ENCODE results near the gene N4BP2. TPM values are rescaled to one million over a fixed set of nuclear protein-coding genes. Genes with fewer than 3 reads are reported as not detected.

Gene N4BP2
- total and polyA plus RNA-seq, 2 of the 8 experiments (the other 6 are each of a cell fraction or from before 2014, with no cell fraction given): 4.4 to 44.7 TPM

DNA sequence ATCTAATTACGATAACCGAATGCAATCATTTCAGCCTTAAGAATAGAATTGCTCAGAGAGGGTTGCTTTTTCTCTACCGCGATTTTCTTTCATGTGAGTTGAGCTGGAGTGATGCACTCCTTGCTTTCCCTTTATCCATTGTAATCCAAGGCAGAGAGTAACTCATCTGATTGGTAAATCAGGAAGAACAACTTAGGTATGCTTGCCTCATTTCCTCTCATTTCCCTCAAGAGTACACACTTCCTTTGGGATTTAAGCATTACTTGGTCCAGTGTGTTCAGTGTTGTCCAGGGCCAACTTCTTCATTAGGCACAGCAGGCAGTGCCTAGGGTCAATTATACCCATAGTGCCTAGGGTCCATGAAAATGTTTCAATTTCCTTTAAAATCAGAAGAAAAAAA lies 15.7 kb upstream of the N4BP2 start:
- no peak overlapping the region for H3K4me3 ChIP-seq (ENCODE audit: extremely low read depth in 1 of 4, insufficient read depth in 2 of 4, low read depth in 3 of 4, low read length in 4 of 4)
- POLR2A ChIA-PET (ENCODE audit: partially characterized antibody): interaction anchor here (5.2 kb wide), 1 partner anchor 15 kb away, joined by 29 read pairs; the partner anchor contains the start of gene N4BP2
- H4K5ac ChIP-seq (ENCODE audit: insufficient read length, low read depth, low read length): no peak overlapping the region
- H3K27ac ChIP-seq (ENCODE audit: low read depth, low read length): no peak overlapping the region
- no peak overlapping the region for H2BK5ac ChIP-seq (ENCODE audit: low read depth, low read length)
- no peak overlapping the region for H3K4ac ChIP-seq (replicated peaks; ENCODE audit: insufficient read length, low read depth, low read length)
- no peak overlapping the region for H3K9ac ChIP-seq (replicated peaks in 1 of 4; ENCODE audit: extremely low read depth in 1 of 4, low read depth in 3 of 4, low read length in 3 of 4)
- no peak overlapping the region for H3K4me2 ChIP-seq (ENCODE audit: insufficient read depth in 1 of 2, low read depth in 2 of 2, low read length in 2 of 2)
- CTCF ChIA-PET (ENCODE audit: partially characterized antibody): no interaction called here
- no peaks in the 10 kb centered on the region for H4K20me1 ChIP-seq (replicated peaks in 1 of 2; ENCODE audit: control insufficient read depth in 1 of 2, insufficient read depth in 2 of 2, low read length in 2 of 2)
- H2BK15ac ChIP-seq (ENCODE audit: low read length): no peak overlapping the region
- no peaks in the 10 kb centered on the region for H3K27me3 ChIP-seq (replicated peaks in 1 of 4; ENCODE audit: control insufficient read depth in 3 of 4, extremely low read depth in 1 of 4, insufficient read depth in 3 of 4, low read length in 3 of 4)
- H2BK12ac ChIP-seq (ENCODE audit: low read depth, low read length): no peak overlapping the region
- H3K79me1 ChIP-seq (ENCODE audit: low read depth, low read length): no peaks in the 10 kb centered on the region
- no peaks in the 10 kb centered on the region for H3K36me3 ChIP-seq (ENCODE audit: control insufficient read depth in 2 of 4, insufficient read depth in 4 of 4, low read length in 3 of 4)
- no peak overlapping the region for H2AK5ac ChIP-seq (ENCODE audit: low read depth, low read length)
- no peaks in the 10 kb centered on the region for H3K79me2 ChIP-seq (ENCODE audit: control insufficient read depth in 1 of 2, insufficient read depth in 2 of 2, low read length in 2 of 2)
- H3K4me1 ChIP-seq (replicated peaks in 1 of 4; ENCODE audit: control insufficient read depth in 3 of 4, insufficient read depth in 4 of 4, low read length in 3 of 4): no peaks in the 10 kb centered on the region
- H2BK120ac ChIP-seq (replicated peaks; ENCODE audit: low read depth, low read length): no peak overlapping the region
- H2AFZ ChIP-seq (ENCODE audit: low read length): peak overlapping the region; percentile 57; the same call in 1 of the 2 replicates
- no peak overlapping the region for H3K18ac ChIP-seq (ENCODE audit: extremely low read depth, low read length)
- H2BK20ac ChIP-seq (ENCODE audit: low read length): no peak overlapping the region
- TF ChIP-seq POU5F1 (IDR thresholded peaks at IDR 0.05; ENCODE audit: low read depth, low read length): no peak
- DNase-seq (ENCODE audit: low read depth in 1 of 2, low spot score in 2 of 2): no peak
- H3K23me2 ChIP-seq (ENCODE audit: low read depth, low read length): no peaks in the 10 kb centered on the region
- FAIRE-seq: no peak
- no peak overlapping the region for H3K56ac ChIP-seq (replicated peaks; ENCODE audit: insufficient read length, low read depth, low read length)
- H3K23ac ChIP-seq (ENCODE audit: insufficient read length): no peak overlapping the region
- no peak overlapping the region for H4K8ac ChIP-seq (ENCODE audit: extremely low read depth, insufficient read depth, low read length)
- H4K91ac ChIP-seq (replicated peaks; ENCODE audit: insufficient read length, low read length): no peak overlapping the region
- H3K9me3 ChIP-seq (ENCODE audit: insufficient read depth in 2 of 2, low read depth in 1 of 2, low read length in 1 of 2): no peaks in the 10 kb centered on the region
- H3K14ac ChIP-seq (ENCODE audit: insufficient read length): no peak overlapping the region
- 87% methylated on average over 4 of the region's 4 CpGs; no CpG with 5 or more reads in 1 of the 2 experiments for WGBS, 2 experiments (ENCODE audit: extremely low coverage in 1 of 2, insufficient coverage in 1 of 2, insufficient read length in 1 of 2, insufficient replicate concordance in 2 of 2, low coverage in 1 of 2, low lambda C conversion rate in 2 of 2, missing lambda C conversion rate in 1 of 2)
